ENCODE measurements around the gene CHGA.

CHGA gene

DNA sequence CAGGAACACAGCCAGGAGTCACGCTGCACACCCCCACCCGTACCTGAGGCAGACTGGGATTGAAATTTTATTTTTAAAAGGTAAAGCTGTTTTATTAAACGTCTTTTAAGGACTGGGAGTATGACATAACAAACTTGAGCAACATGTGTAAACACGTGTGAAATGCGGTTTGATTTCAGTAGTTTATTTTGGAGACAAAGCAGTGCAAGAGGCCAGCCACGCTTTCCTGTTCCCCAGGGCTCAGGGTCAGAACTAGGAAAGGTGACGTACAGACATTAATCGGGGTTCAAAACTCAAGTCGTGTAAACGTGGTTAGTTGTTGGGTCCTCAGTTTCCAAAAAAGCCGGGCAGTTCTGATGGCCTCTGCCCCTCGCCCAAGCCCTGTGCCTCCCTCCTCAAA is 16.7 kb downstream of the CHGA start:
- TF ChIP-seq ISL1 (CRISPR knock-in tag; IDR thresholded peaks at IDR 0.05) (no peak), ZFP30 (CRISPR knock-in tag; IDR thresholded peaks at IDR 0.05) (no peak), SNAI2 (CRISPR knock-in tag; IDR thresholded peaks at IDR 0.05) (no peak), BACH2 (CRISPR knock-in tag; IDR thresholded peaks at IDR 0.05; ENCODE audit: borderline replicate concordance) (no peak), ZNF70 (CRISPR knock-in tag; IDR thresholded peaks at IDR 0.05) (no peak), RARB (CRISPR knock-in tag; IDR thresholded peaks at IDR 0.05) (no peak), OSR1 (CRISPR knock-in tag; IDR thresholded peaks at IDR 0.05) (no peak), ZNF8 (CRISPR knock-in tag; IDR thresholded peaks at IDR 0.05) (no peak), PPARA (CRISPR knock-in tag; IDR thresholded peaks at IDR 0.05; ENCODE audit: borderline replicate concordance) (no peak), TOX (CRISPR knock-in tag; IDR thresholded peaks at IDR 0.05; ENCODE audit: borderline replicate concordance) (no peak), TCF4 (CRISPR knock-in tag; IDR thresholded peaks at IDR 0.05; ENCODE audit: borderline replicate concordance) (no peak), ZNF565 (CRISPR knock-in tag; conservative IDR thresholded peaks at IDR 0.05; ENCODE audit: low read depth) (no peak), GLIS3 (CRISPR knock-in tag; IDR thresholded peaks at IDR 0.05) (no peak)
- TF ChIP-seq, protein P1, sequence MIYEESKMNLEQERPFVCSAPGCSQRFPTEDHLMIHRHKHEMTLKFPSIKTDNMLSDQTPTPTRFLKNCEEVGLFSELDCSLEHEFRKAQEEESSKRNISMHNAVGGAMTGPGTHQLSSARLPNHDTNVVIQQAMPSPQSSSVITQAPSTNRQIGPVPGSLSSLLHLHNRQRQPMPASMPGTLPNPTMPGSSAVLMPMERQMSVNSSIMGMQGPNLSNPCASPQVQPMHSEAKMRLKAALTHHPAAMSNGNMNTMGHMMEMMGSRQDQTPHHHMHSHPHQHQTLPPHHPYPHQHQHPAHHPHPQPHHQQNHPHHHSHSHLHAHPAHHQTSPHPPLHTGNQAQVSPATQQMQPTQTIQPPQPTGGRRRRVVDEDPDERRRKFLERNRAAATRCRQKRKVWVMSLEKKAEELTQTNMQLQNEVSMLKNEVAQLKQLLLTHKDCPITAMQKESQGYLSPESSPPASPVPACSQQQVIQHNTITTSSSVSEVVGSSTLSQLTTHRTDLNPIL (CRISPR knock-in tag; IDR thresholded peaks at IDR 0.05; ENCODE audit: low read depth) = no peak
- TF ChIP-seq, protein P2, sequence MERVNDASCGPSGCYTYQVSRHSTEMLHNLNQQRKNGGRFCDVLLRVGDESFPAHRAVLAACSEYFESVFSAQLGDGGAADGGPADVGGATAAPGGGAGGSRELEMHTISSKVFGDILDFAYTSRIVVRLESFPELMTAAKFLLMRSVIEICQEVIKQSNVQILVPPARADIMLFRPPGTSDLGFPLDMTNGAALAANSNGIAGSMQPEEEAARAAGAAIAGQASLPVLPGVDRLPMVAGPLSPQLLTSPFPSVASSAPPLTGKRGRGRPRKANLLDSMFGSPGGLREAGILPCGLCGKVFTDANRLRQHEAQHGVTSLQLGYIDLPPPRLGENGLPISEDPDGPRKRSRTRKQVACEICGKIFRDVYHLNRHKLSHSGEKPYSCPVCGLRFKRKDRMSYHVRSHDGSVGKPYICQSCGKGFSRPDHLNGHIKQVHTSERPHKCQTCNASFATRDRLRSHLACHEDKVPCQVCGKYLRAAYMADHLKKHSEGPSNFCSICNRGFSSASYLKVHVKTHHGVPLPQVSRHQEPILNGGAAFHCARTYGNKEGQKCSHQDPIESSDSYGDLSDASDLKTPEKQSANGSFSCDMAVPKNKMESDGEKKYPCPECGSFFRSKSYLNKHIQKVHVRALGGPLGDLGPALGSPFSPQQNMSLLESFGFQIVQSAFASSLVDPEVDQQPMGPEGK (CRISPR knock-in tag; IDR thresholded peaks at IDR 0.05; ENCODE audit: borderline replicate concordance) = no peak
- TF ChIP-seq, protein P3, sequence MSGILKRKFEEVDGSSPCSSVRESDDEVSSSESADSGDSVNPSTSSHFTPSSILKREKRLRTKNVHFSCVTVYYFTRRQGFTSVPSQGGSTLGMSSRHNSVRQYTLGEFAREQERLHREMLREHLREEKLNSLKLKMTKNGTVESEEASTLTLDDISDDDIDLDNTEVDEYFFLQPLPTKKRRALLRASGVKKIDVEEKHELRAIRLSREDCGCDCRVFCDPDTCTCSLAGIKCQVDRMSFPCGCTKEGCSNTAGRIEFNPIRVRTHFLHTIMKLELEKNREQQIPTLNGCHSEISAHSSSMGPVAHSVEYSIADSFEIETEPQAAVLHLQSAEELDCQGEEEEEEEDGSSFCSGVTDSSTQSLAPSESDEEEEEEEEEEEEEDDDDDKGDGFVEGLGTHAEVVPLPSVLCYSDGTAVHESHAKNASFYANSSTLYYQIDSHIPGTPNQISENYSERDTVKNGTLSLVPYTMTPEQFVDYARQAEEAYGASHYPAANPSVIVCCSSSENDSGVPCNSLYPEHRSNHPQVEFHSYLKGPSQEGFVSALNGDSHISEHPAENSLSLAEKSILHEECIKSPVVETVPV (CRISPR knock-in tag; IDR thresholded peaks at IDR 0.05) = no peak
- TF ChIP-seq, protein P4, sequence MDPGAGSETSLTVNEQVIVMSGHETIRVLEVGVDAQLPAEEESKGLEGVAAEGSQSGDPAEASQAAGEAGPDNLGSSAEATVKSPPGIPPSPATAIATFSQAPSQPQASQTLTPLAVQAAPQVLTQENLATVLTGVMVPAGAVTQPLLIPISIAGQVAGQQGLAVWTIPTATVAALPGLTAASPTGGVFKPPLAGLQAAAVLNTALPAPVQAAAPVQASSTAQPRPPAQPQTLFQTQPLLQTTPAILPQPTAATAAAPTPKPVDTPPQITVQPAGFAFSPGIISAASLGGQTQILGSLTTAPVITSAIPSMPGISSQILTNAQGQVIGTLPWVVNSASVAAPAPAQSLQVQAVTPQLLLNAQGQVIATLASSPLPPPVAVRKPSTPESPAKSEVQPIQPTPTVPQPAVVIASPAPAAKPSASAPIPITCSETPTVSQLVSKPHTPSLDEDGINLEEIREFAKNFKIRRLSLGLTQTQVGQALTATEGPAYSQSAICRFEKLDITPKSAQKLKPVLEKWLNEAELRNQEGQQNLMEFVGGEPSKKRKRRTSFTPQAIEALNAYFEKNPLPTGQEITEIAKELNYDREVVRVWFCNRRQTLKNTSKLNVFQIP (CRISPR knock-in tag; IDR thresholded peaks at IDR 0.05; ENCODE audit: borderline replicate concordance, low read depth) = no peak
- TF ChIP-seq, protein P5, sequence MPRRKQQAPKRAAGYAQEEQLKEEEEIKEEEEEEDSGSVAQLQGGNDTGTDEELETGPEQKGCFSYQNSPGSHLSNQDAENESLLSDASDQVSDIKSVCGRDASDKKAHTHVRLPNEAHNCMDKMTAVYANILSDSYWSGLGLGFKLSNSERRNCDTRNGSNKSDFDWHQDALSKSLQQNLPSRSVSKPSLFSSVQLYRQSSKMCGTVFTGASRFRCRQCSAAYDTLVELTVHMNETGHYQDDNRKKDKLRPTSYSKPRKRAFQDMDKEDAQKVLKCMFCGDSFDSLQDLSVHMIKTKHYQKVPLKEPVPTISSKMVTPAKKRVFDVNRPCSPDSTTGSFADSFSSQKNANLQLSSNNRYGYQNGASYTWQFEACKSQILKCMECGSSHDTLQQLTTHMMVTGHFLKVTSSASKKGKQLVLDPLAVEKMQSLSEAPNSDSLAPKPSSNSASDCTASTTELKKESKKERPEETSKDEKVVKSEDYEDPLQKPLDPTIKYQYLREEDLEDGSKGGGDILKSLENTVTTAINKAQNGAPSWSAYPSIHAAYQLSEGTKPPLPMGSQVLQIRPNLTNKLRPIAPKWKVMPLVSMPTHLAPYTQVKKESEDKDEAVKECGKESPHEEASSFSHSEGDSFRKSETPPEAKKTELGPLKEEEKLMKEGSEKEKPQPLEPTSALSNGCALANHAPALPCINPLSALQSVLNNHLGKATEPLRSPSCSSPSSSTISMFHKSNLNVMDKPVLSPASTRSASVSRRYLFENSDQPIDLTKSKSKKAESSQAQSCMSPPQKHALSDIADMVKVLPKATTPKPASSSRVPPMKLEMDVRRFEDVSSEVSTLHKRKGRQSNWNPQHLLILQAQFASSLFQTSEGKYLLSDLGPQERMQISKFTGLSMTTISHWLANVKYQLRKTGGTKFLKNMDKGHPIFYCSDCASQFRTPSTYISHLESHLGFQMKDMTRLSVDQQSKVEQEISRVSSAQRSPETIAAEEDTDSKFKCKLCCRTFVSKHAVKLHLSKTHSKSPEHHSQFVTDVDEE (CRISPR knock-in tag; IDR thresholded peaks at IDR 0.05) = no peak
- no peak for ATAC-seq

DNA sequence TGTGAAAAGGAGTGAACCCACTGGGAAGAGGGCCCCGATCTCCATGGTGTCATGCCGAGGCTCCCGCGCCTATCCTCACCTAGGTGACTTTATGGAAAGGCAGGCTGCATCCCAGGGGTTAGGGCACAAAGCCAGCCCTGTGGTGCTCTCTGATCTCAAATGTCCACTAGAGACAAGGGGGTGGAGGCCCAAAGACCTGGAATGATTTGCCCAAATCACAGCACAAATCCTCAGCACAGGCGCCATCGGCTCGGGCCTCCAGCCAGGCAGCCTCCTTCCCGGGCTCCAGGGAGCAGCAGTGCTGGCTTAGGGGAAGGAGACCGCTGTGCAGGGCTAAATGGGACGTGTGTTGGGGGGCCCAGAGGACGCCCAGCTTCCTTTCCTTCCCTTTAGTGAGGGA is 17.6 kb downstream of the CHGA start:
- TF ChIP-seq, protein P3 (CRISPR knock-in tag; IDR thresholded peaks at IDR 0.05) = no peak
- TF ChIP-seq ARNTL (CRISPR knock-in tag; IDR thresholded peaks at IDR 0.05; ENCODE audit: borderline replicate concordance, low read depth) (no peak), ZFP3 (CRISPR knock-in tag; IDR thresholded peaks at IDR 0.05) (no peak), TOX (CRISPR knock-in tag; IDR thresholded peaks at IDR 0.05; ENCODE audit: borderline replicate concordance) (no peak), TCF4 (CRISPR knock-in tag; IDR thresholded peaks at IDR 0.05; ENCODE audit: borderline replicate concordance) (no peak), SNAI2 (CRISPR knock-in tag; IDR thresholded peaks at IDR 0.05) (no peak), ZNF70 (CRISPR knock-in tag; IDR thresholded peaks at IDR 0.05) (no peak), GLIS3 (CRISPR knock-in tag; IDR thresholded peaks at IDR 0.05) (no peak), CSDC2 (CRISPR knock-in tag; IDR thresholded peaks at IDR 0.05) (no peak), RARB (CRISPR knock-in tag; IDR thresholded peaks at IDR 0.05) (no peak), ZNF8 (CRISPR knock-in tag; IDR thresholded peaks at IDR 0.05) (no peak), PPARA (CRISPR knock-in tag; IDR thresholded peaks at IDR 0.05; ENCODE audit: borderline replicate concordance) (no peak), ISL1 (CRISPR knock-in tag; IDR thresholded peaks at IDR 0.05) (no peak), ZC3H10 (CRISPR knock-in tag; IDR thresholded peaks at IDR 0.05) (no peak), BACH2 (CRISPR knock-in tag; IDR thresholded peaks at IDR 0.05; ENCODE audit: borderline replicate concordance) (no peak), OSR1 (CRISPR knock-in tag; IDR thresholded peaks at IDR 0.05) (no peak)
- TF ChIP-seq, protein P4 (CRISPR knock-in tag; IDR thresholded peaks at IDR 0.05; ENCODE audit: borderline replicate concordance, low read depth) = no peak
- TF ChIP-seq, protein P1 (CRISPR knock-in tag; IDR thresholded peaks at IDR 0.05; ENCODE audit: low read depth) = no peak
- ATAC-seq = no peak
